ENCODE results near the gene OBSCN.

The OBSCN gene

DNA sequence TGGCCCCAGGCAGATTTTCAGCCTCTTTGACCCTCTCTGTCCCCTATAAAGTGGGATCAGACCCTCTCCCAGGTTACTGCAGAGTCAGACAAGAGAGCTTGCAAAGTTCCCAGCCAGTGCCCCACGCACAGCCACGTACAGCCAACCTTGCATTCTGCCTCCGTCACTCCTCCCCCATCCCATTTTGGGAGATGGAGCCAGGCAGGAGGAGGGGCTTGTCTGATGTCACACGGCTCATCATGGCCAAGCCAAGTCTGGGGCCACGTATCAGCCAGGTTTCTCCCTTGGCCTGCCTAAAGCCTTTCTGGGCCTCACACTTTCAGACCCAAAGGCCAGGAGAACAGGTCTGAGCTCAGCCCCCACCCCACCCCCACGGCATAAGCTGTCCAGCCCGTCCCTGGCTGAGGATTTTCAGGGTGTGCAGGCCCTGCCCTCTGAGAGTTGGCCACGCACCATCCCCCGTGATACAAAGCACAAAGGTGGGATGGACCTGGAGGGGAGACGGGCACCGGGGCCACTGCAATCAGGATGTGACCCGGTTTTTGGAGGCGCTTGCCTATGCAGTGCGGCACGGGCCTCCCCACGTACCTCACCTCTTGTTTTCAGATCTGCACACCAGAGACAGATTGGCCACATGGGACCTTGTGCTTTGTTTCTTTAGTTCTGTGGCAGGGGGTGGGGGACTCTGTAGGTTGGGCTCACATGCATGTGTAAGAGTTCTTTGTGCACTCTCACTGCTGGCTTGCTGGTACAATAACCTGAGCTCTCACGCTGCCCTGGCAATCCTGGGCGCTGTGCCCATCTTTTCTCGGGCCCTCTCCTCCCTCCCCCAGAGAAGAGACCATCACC lies 151.1 kb downstream of the OBSCN start:
- Histone ChIP-seq H3K27me3 (ENCODE audit: insufficient read depth, poor library complexity, severe bottlenecking) (no peaks in the 10 kb centered on the region), H3K27ac (replicated peaks) (no peak overlapping the region), H3K4me3 (replicated peaks; ENCODE audit: insufficient read depth, low read length) (no peak overlapping the region)
- DNase-seq (ENCODE audit: low read depth in 1 of 2, low spot score in 1 of 2) = no peak
- TF ChIP-seq, protein P1, sequence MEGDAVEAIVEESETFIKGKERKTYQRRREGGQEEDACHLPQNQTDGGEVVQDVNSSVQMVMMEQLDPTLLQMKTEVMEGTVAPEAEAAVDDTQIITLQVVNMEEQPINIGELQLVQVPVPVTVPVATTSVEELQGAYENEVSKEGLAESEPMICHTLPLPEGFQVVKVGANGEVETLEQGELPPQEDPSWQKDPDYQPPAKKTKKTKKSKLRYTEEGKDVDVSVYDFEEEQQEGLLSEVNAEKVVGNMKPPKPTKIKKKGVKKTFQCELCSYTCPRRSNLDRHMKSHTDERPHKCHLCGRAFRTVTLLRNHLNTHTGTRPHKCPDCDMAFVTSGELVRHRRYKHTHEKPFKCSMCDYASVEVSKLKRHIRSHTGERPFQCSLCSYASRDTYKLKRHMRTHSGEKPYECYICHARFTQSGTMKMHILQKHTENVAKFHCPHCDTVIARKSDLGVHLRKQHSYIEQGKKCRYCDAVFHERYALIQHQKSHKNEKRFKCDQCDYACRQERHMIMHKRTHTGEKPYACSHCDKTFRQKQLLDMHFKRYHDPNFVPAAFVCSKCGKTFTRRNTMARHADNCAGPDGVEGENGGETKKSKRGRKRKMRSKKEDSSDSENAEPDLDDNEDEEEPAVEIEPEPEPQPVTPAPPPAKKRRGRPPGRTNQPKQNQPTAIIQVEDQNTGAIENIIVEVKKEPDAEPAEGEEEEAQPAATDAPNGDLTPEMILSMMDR (IDR thresholded peaks at IDR 0.05; ENCODE audit: insufficient read depth, low read length) = no peak
- no peak for TF ChIP-seq GABPA (IDR thresholded peaks at IDR 0.05; ENCODE audit: low read depth)
- TF ChIP-seq SPI1 (IDR thresholded peaks at IDR 0.05; ENCODE audit: borderline replicate concordance, low read depth) = no peak
- TF ChIP-seq REST (IDR thresholded peaks at IDR 0.05; ENCODE audit: insufficient replicate concordance, low read depth) = no peak
- no peak for TF ChIP-seq POLR2AphosphoS5 (IDR thresholded peaks at IDR 0.05; ENCODE audit: low read depth)

GRCh38 chr1:228359613-228360532 lies 152.0 kb downstream of the OBSCN start:
- no peak overlapping the region for H3K4me3 ChIP-seq (replicated peaks; ENCODE audit: insufficient read depth, low read length)
- no peak for DNase-seq (ENCODE audit: low read depth in 1 of 2, low spot score in 1 of 2)
- TF ChIP-seq, protein P1 (IDR thresholded peaks at IDR 0.05; ENCODE audit: insufficient read depth, low read length) = no peak
- TF ChIP-seq REST (IDR thresholded peaks at IDR 0.05; ENCODE audit: insufficient replicate concordance, low read depth) (no peak), POLR2AphosphoS5 (IDR thresholded peaks at IDR 0.05; ENCODE audit: low read depth) (no peak), GABPA (IDR thresholded peaks at IDR 0.05; ENCODE audit: low read depth) (no peak), SPI1 (IDR thresholded peaks at IDR 0.05; ENCODE audit: borderline replicate concordance, low read depth) (no peak)
- H3K27me3 ChIP-seq (ENCODE audit: insufficient read depth, poor library complexity, severe bottlenecking) = no peaks in the 10 kb centered on the region
- no peak overlapping the region for H3K27ac ChIP-seq (replicated peaks)

GRCh38 chr1:228360533-228361313 lies 152.9 kb downstream of the OBSCN start:
- TF ChIP-seq REST (IDR thresholded peaks at IDR 0.05; ENCODE audit: insufficient replicate concordance, low read depth) = no peak
- no peak for TF ChIP-seq GABPA (IDR thresholded peaks at IDR 0.05; ENCODE audit: low read depth)
- TF ChIP-seq, protein P1 (IDR thresholded peaks at IDR 0.05; ENCODE audit: insufficient read depth, low read length) = no peak
- TF ChIP-seq POLR2AphosphoS5 (IDR thresholded peaks at IDR 0.05; ENCODE audit: low read depth) = no peak
- TF ChIP-seq SPI1 (IDR thresholded peaks at IDR 0.05; ENCODE audit: borderline replicate concordance, low read depth) = no peak
- no peak overlapping the region for H3K27ac ChIP-seq (replicated peaks)
- no peak for DNase-seq (ENCODE audit: low read depth in 1 of 2, low spot score in 1 of 2)

More at GRCh38 chr1:228360533-228361313, 152.9 kb downstream of the OBSCN start:
- Histone ChIP-seq H3K27me3 (ENCODE audit: insufficient read depth, poor library complexity, severe bottlenecking) (no peaks in the 10 kb centered on the region), H3K4me3 (replicated peaks; ENCODE audit: insufficient read depth, low read length) (no peak overlapping the region)

Measured in HL-60 (cell line).